ENCODE results near the gene GATA6.

The GATA6 gene

DNA sequence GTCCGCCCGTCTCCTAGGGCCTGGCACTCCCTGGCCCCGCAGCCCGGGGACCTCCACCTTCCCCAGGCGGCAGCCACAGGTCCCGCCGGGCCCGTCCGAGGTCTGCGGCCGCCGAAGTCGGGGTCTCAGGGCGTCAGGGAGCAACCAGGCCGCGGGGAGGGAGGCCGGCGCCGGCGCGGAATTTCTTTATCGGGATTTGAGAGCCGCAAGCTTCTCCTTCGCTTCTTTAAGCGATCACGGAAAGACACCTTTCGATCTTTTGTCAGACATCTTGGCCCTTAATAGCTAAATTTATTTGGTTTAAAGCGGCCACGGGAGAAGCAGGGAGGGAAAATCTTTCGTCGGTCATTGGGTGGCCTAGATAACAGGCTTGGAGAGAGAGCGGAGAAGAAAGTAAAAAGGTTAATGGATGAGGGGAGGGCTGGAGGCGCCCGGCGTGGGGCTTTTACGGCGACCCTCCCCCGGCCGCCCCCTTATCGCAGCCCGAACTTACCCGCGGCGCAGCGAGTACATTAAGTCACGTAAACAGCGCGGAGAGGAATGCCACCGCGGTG lies 4.3 kb upstream of the GATA6 start:
- DNase-seq (ENCODE audit: low read depth in 2 of 2): peak in 1 of 2 donors; percentile 20
- TF ChIP-seq, protein P1, sequence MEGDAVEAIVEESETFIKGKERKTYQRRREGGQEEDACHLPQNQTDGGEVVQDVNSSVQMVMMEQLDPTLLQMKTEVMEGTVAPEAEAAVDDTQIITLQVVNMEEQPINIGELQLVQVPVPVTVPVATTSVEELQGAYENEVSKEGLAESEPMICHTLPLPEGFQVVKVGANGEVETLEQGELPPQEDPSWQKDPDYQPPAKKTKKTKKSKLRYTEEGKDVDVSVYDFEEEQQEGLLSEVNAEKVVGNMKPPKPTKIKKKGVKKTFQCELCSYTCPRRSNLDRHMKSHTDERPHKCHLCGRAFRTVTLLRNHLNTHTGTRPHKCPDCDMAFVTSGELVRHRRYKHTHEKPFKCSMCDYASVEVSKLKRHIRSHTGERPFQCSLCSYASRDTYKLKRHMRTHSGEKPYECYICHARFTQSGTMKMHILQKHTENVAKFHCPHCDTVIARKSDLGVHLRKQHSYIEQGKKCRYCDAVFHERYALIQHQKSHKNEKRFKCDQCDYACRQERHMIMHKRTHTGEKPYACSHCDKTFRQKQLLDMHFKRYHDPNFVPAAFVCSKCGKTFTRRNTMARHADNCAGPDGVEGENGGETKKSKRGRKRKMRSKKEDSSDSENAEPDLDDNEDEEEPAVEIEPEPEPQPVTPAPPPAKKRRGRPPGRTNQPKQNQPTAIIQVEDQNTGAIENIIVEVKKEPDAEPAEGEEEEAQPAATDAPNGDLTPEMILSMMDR (IDR thresholded peaks at IDR 0.05; ENCODE audit: low read depth, low read length): no peak
- peak overlapping the region in 1 of 2 donors; percentile 40 for H3K4me3 ChIP-seq (replicated peaks in 1 of 2; ENCODE audit: low read depth in 2 of 2, low read length in 2 of 2)

DNA sequence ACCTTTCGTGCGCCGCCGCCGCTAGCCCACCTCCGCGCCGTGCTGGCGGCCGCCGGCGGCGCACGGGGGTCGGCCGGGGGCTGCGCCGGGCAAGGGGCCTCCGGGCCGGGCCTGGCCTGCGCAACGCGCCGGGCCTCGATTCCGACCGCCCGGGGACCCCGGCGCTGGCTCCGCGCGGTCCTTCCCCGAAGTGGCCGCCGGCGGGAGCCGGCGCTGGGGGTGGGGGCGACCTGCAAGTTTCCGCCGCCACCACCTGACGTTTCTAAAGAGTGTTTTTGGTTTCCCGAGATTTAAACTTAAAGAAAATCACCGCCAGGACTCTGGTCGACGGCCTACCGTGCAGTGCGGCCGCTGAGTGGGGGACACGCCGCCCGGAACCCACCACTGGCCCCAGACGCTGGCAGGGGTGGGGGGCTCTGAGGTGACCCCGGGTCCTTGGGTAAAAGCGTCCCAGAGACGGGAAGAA lies 3.8 kb upstream of the GATA6 start:
- DNase-seq (ENCODE audit: low read depth in 2 of 2): peak in 1 of 2 donors; percentile 14
- TF ChIP-seq, protein P1 (IDR thresholded peaks at IDR 0.05; ENCODE audit: low read depth, low read length): no peak
- H3K4me3 ChIP-seq (replicated peaks in 1 of 2; ENCODE audit: low read depth in 2 of 2, low read length in 2 of 2): peak overlapping the region in 1 of 2 donors; percentile 89

DNA sequence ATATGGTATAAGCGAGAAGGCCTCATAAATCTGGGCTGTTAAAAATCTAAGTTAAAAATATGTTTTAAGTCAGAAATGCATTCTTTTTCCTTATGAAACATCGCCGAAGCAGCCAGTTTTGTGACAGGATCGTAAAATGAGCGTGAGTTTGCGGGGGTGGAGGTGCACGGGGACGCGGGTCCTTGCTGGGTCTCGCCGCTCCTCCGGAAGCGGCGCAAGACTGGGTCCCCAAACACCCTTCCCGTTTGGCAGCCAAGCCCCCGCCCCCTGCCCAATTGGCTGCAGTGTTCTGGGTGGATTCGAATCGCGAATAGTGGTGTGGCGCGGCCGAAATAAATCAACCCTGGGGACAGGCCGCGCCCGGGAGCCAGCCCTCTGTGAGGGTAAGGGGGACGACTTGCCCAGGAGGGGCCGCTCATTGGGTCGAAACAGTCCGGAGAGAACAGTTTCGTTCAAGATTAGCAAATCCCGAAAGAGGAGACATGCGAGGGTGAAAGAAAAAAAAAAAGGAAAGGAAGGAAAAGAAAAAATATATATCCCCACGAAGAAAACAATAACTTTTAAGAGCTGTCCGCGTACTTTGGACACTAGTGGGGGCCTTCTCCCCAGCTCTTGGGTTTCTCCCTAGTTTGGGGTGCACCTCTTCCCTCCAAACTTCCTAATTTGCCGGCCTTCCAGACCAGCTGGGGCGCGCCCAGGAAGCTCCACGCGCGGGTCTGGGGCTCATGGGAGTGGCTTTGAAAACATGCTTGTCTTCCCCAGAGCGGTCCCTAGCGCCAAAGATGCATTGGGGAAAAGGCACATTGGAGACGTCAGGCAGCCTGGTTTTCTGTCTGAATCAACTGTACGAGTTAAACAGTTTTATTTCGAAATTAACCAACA lies 3.1 kb upstream of the GATA6 start:
- H3K4me3 ChIP-seq (replicated peaks in 1 of 2; ENCODE audit: low read depth in 2 of 2, low read length in 2 of 2): peak overlapping the region; percentile 14 to 89
- TF ChIP-seq, protein P1 (IDR thresholded peaks at IDR 0.05; ENCODE audit: low read depth, low read length): no peak
- DNase-seq (ENCODE audit: low read depth in 2 of 2): peak; percentile 12 to 73

DNA sequence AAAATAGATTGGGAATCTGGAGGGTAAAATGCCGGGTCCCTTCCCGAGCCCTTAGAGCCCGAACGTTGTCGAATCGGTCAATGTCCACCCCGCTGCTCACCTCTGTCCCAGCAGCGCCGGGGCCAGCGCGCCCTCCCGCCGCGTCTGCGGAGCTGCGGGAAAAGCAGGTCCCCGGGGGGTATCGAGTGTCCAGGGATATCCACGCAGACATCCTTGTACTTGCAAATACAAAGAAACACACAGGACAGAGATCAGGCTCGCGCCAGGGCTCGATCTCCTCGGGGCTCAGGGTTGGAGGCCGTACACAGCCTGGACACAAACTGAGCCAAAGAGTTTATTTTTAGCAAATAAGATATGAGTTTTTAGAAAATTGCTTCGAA lies 2.3 kb upstream of the GATA6 start:
- no peak for DNase-seq (ENCODE audit: low read depth in 2 of 2)
- TF ChIP-seq, protein P1 (IDR thresholded peaks at IDR 0.05; ENCODE audit: low read depth, low read length): no peak
- peak overlapping the region; percentile 30 to 89 for H3K4me3 ChIP-seq (replicated peaks in 1 of 2; ENCODE audit: low read depth in 2 of 2, low read length in 2 of 2)

DNA sequence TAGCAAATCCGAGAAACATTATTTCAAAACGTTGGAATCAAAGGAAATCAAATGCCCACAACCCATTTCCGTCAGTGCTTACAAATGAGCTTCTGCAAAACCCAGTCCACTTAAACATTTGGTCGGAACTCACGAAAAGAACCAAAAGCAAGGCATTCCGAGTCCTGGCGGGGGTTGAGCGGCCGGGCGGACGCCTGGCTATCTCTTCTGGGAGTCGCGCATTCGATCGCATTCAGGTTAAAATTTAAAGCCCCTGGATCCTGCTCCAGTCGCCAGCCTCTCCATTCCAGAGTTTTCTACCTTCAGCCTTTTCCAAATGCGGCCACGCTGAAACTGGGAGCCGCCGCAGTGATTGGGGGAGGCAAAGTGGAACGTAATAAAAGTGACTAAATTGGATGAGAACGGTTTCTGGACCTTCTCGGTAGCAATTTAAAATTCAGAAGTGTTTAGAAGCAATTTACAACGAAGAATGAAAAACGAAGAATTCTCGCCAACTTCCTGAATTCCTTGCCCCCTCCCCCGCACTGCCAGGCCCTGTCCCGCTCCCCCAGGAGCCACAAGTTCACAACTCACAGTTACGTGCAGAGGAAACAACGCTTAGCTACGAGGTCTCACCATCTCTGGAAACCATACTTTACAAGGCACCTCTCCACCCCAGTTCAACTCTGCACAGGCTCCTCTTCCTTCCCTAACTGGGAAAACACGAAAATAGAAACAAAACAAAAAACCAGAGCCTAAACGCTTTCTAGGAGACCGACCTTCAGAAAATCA lies 1.7 kb upstream of the GATA6 start:
- TF ChIP-seq, protein P1 (IDR thresholded peaks at IDR 0.05; ENCODE audit: low read depth, low read length): no peak
- H3K4me3 ChIP-seq (replicated peaks in 1 of 2; ENCODE audit: low read depth in 2 of 2, low read length in 2 of 2): peak overlapping the region; percentile 30 to 89
- peak; percentile 68 to 69 for DNase-seq (ENCODE audit: low read depth in 2 of 2)

DNA sequence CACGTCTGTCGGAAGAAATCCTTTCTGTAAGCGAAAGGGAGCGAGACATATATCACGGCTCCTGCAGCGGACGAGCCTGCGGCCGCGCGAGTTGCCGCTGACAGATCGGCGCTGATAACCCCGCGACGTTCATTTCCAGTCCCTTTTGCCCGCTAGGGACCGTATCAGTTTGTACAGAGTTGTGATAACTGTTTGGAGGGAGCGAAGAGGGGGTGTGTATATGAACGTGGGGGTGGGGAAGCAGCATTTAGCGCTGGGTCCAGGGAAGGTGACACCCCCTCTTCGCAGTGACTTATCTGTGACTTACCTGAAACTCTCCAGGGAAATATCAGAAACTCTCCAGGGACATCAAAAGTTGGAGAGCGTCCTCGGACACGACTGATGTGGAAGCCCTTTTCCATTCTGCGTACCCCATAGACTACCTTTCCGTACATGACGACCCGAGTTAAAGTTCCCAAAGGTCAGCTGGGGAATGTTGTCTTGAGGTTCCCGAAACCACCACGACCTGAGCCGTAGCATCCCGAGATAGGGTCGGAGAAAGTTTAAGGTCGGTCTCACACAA lies 948 bp upstream of the GATA6 start:
- DNase-seq (ENCODE audit: low read depth in 2 of 2): peak; percentile 22 to 25
- H3K4me3 ChIP-seq (replicated peaks in 1 of 2; ENCODE audit: low read depth in 2 of 2, low read length in 2 of 2): peak overlapping the region; percentile 77 to 89
- TF ChIP-seq, protein P1 (IDR thresholded peaks at IDR 0.05; ENCODE audit: low read depth, low read length): no peak
